ENCODE results near the gene CPA1.
"Not testable (repeated sequence)": the region's sequence is repeated elsewhere in the genome, so short reads cannot be mapped to it uniquely, and the experiment has no call there.

The CPA1 gene

DNA sequence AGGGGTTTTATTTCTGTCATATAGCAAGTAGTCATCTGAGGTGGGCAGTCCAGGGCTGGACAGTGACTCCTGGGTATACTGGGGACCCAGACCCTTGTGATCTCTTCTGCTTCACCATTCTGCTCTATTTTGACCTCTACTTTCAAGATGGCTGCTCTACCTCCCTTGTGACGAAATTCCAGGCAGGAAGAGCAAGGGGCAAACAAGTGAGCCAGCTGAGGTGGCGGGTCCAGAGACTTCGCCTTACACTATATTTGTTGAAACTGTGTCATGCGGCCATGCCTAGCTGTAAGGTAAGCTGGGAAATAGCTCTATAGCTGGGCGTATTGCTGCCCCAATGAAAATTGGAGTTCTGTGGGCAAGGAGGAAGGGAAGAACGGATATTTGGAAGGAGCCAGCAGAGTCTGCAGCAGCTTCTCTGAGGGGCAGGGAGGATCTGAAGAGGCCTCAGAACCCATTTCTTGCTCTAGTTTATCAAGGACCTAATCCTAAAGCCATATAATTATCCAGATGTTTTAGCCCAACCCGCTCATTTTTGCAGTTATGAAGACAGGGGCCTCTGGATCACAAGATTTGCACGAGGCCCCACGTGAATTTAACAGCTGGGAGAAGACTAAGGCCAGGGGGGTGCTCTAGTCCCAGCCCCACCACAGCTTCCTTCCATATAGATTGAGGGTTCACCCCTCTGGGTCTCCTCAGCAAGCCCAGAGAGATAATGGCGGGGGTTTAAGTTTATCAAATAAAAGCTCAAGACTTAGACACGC lies 7.7 kb upstream of the CPA1 start:
- H3K27ac ChIP-seq, result no peak overlapping the region
- H3K27me3 ChIP-seq, result no peaks in the 10 kb centered on the region
- no peaks in the 10 kb centered on the region for H3K9me3 ChIP-seq
- no peaks in the 10 kb centered on the region for H3K36me3 ChIP-seq
- TF ChIP-seq, protein P1, sequence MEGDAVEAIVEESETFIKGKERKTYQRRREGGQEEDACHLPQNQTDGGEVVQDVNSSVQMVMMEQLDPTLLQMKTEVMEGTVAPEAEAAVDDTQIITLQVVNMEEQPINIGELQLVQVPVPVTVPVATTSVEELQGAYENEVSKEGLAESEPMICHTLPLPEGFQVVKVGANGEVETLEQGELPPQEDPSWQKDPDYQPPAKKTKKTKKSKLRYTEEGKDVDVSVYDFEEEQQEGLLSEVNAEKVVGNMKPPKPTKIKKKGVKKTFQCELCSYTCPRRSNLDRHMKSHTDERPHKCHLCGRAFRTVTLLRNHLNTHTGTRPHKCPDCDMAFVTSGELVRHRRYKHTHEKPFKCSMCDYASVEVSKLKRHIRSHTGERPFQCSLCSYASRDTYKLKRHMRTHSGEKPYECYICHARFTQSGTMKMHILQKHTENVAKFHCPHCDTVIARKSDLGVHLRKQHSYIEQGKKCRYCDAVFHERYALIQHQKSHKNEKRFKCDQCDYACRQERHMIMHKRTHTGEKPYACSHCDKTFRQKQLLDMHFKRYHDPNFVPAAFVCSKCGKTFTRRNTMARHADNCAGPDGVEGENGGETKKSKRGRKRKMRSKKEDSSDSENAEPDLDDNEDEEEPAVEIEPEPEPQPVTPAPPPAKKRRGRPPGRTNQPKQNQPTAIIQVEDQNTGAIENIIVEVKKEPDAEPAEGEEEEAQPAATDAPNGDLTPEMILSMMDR (IDR thresholded peaks at IDR 0.05), result no peak
- peaks cover 0 to 4% of the 10 kb centered on the region in 2 experiments for H3K4me1 ChIP-seq (ENCODE audit: control insufficient read depth in 1 of 2, insufficient read depth in 1 of 2, low read depth in 1 of 2, low read length in 1 of 2)
- H3K4me3 ChIP-seq (ENCODE audit: low read depth in 1 of 2, low read length in 1 of 2), result no peak overlapping the region

DNA sequence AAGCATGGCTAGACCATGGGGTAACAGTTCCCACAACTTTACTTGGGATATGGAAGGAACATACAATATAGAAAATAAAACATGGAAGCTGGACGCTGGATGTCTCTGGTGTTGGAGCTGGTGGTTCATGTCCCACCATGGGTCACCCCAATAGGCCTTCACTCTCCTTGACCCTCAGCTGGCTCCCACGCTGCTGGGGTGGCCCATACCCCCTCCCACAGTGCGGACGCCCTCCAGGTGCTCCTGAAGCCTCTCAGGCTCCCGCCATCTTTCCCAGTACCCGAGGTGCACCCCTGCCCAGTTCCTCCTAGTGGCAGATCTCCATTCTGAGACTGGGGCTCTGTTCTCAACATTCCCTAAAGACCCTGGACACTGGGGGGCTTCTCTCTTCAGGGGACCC lies 5.8 kb upstream of the CPA1 start:
- H3K4me3 ChIP-seq (ENCODE audit: low read depth in 1 of 2, low read length in 1 of 2), result no peak overlapping the region
- H3K4me1 ChIP-seq (ENCODE audit: control insufficient read depth in 1 of 2, insufficient read depth in 1 of 2, low read depth in 1 of 2, low read length in 1 of 2), result peaks cover 0 to under 1% of the 10 kb centered on the region in 2 experiments
- no peaks in the 10 kb centered on the region for H3K9me3 ChIP-seq
- TF ChIP-seq, protein P1 (IDR thresholded peaks at IDR 0.05), result no peak
- no peak overlapping the region for H3K27ac ChIP-seq
- no peaks in the 10 kb centered on the region for H3K36me3 ChIP-seq
- H3K27me3 ChIP-seq, result no peaks in the 10 kb centered on the region

DNA sequence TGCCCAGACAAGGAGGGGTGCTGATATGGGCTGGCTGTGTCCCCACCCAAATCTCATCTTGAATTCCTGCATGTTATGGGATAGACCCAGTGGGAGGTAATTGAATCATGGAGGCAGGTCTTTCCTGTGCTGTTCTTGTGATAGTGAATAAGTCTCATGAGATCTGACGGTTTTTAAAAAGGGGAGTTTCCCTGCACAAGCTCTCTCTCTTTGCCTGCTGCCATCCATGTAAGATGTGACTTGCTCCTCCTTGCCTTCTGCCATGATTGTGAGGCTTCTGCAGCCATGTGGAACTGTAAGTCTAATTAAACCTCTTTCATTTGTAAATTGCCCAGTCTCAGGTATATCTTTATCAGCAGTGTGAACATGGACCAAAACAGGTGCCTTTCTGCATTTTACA lies 3.8 kb upstream of the CPA1 start:
- not testable (repeated sequence) for H3K4me1 ChIP-seq (ENCODE audit: control insufficient read depth in 1 of 2, insufficient read depth in 1 of 2, low read depth in 1 of 2, low read length in 1 of 2)

DNA sequence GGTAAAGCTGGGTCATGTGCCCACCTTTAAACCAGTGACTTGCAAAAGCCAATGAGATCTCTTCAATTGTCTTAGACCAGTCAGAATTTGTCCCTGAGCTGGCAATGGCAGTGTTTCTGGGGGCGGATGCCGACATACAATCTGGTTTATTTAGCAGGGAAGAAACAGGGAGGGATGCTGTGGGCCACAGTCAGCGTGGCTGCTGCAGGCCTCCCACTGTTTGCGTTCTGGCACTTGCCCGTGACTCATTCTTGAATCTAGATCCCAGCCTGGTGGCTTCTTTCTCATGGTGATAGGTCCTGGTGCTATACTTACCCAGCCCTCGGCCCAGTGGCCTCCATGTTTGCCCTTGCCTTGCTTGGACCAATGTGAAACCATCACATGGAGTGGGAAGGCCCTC lies 3.1 kb upstream of the CPA1 start:
- TF ChIP-seq, protein P1 (IDR thresholded peaks at IDR 0.05), result no peak
- Histone ChIP-seq H3K4me1 (ENCODE audit: control insufficient read depth in 1 of 2, insufficient read depth in 1 of 2, low read depth in 1 of 2, low read length in 1 of 2) (no peaks in the 10 kb centered on the region), H3K27me3 (no peaks in the 10 kb centered on the region), H3K27ac (no peak overlapping the region), H3K36me3 (no peaks in the 10 kb centered on the region), H3K4me3 (ENCODE audit: low read depth in 1 of 2, low read length in 1 of 2) (no peak overlapping the region), H3K9me3 (no peaks in the 10 kb centered on the region)

More for the DNA sequence above, 3.8 kb upstream of the CPA1 start:
- H3K27ac ChIP-seq; H3K4me3 ChIP-seq (ENCODE audit: low read depth in 1 of 2, low read length in 1 of 2); H3K27me3 ChIP-seq; H3K36me3 ChIP-seq; H3K9me3 ChIP-seq: not testable (repeated sequence)

DNA sequence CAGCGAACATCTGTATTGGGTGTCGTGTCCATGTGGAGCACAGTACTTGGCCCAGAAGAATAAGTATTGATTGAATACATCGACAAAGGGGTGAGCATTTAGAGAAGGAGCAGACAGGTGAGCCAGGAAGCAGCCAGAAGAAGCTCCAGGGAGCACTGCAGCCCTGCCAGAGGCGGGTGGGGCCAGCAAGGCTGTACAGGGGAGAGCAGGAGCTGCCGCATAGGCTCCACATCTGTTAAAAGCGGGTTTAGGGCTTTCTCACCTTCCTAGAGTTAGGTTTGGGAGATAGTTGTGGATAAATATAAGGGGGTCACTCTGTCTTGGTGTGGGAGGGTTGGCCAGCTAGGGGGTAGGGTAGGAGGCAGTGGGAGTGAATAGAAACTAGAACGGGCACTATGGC lies 1.3 kb upstream of the CPA1 start:
- TF ChIP-seq, protein P1 (IDR thresholded peaks at IDR 0.05), result no peak
- Histone ChIP-seq H3K27ac (no peak overlapping the region), H3K36me3 (no peaks in the 10 kb centered on the region), H3K4me3 (ENCODE audit: low read depth in 1 of 2, low read length in 1 of 2) (no peak overlapping the region), H3K4me1 (ENCODE audit: control insufficient read depth in 1 of 2, insufficient read depth in 1 of 2, low read depth in 1 of 2, low read length in 1 of 2) (peaks cover 0 to 2% of the 10 kb centered on the region in 2 experiments), H3K9me3 (no peaks in the 10 kb centered on the region), H3K27me3 (no peaks in the 10 kb centered on the region)

DNA sequence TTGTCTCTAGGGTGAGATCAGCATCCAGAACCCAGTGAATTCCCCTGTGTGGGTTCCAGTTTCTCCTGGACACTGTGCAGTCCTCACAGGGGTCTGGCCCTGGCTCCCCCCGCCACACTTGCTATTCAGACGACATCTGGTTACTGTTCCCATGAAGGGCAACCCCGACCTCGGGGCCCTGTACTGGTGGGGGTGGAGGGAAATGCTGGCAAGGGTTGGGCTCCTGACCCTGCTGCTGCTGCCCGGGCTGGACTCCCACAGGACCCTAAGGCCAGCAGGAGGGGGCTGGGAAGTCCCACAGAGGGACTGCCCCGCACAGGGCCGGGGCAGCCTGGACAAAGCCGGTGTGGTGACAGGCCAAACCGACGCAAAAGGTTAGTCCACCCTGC lies 768 bp upstream of the CPA1 start:
- H3K27ac ChIP-seq, result no peak overlapping the region
- H3K4me3 ChIP-seq (ENCODE audit: low read depth in 1 of 2, low read length in 1 of 2), result no peak overlapping the region
- no peaks in the 10 kb centered on the region for H3K9me3 ChIP-seq
- TF ChIP-seq, protein P1 (IDR thresholded peaks at IDR 0.05), result no peak
- no peaks in the 10 kb centered on the region for H3K27me3 ChIP-seq
- no peaks in the 10 kb centered on the region for H3K36me3 ChIP-seq
- H3K4me1 ChIP-seq (ENCODE audit: control insufficient read depth in 1 of 2, insufficient read depth in 1 of 2, low read depth in 1 of 2, low read length in 1 of 2), result peaks cover 0 to 2% of the 10 kb centered on the region in 2 experiments

Measured in neutrophil (primary cell).